Omental fat pad (tissue), 4 donors: ENCODE data around the gene ZAP70. TPM values are rescaled to one million over a fixed set of nuclear protein-coding genes. Genes with fewer than 3 reads are reported as not detected.
"Not testable (repeated sequence)": the region's sequence is repeated elsewhere in the genome, so short reads cannot be mapped to it uniquely, and the experiment has no call there.

Experiments used
- ATAC-seq: fragments of 150-250 bp; one replicate; pipeline ENCODE4 v1.9.1; 2016; ENCODE audit warnings: mild to moderate bottlenecking, moderate library complexity; ENCODE audit not compliant: low FRiP score
- DNase-seq: peaks from one replicate; pipeline ENCODE4 v3.0.0-alpha.2; 2019; ENCODE audit warnings: low spot score
- CTCF ChIP-seq, 3 donors: fragments of 450-650 bp; IDR thresholded peaks; one replicate each; pipeline ENCODE4 v1.5.1; 2016 to 2017; ENCODE audit warnings: antibody characterized with exemption in 3 of 3, mild to moderate bottlenecking in 3 of 3, moderate library complexity in 2 of 3
- total RNA-seq, 4 donors: library from RNA; depleted of rRNA; stranded (reverse); fragments of >200 nt; gene quantifications; one replicate each; pipeline ENCODE4 v1.1.0, GENCODE V29; 2016

Gene ZAP70
- total RNA-seq, 4 donors from 2014 or later: 4.1 to 9.6 (median 6.5) TPM

- TF ChIP-seq CTCF (IDR thresholded peaks at IDR 0.05): no peak
- ATAC-seq (no peak), DNase-seq (no peak)
These were observed 8.4 kb upstream of the ZAP70 start for GRCh38 chr2:97704989-97705388.

GRCh38 chr2:97706112-97706511, 7.3 kb upstream of the ZAP70 start:
- TF ChIP-seq CTCF (IDR thresholded peaks at IDR 0.05): no peak
- DNase-seq: no peak
- no peak for ATAC-seq

DNA sequence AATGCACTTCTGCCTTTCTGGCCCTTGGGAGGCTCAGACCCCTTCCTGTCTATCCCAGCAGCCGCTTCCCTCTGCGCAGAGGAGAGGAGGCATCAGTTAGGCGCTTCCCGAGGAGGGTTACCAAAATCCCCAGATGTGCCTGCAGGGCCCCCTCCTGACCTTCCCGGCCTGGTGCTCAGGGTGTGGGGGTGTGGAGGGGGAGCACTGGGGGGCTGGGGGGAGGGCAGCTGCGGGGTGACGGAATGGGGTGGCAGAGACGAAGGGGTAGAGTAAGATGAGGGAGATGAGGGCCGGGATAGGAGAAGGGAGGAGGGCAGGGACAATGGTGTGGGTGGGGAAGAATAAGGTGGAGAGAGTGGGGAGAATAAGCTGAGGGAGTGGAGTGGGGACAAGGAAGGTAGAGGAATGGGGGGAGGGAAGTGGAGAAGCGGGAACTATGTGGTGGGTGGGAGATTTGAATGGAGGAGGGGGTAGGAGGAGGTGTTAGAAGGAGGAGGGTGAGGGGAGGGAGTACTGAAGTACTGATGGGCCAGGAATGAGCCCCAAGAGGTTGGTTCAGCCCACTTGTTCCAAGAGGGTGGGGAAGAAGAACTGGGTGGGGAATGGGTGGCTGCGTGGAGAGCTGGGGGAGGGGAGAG, 6.5 kb upstream of the ZAP70 start:
- no peak for TF ChIP-seq CTCF (IDR thresholded peaks at IDR 0.05)
- DNase-seq (no peak), ATAC-seq (no peak)

- no peak for TF ChIP-seq CTCF (IDR thresholded peaks at IDR 0.05)
- no peak for DNase-seq
- ATAC-seq: no peak
These were observed 5.9 kb upstream of the ZAP70 start for GRCh38 chr2:97707362-97708047.

DNA sequence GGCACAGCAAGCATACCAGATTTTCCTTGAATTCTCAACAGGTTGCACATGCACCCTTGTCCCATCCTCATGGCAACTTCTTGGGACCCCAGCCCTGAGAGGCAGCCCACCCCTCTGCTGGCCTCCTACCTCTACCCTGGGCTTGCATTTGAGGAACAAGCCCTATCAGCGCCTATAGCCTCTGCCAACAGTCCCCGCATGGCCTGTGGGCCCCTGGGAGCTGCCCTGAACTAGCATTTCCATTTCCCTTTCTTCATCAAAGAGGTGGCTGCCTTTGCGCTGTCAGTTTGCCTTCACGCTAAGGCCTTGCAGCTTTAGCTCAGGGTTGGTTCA, 5.4 kb upstream of the ZAP70 start:
- TF ChIP-seq CTCF (IDR thresholded peaks at IDR 0.05): no peak
- DNase-seq (no peak), ATAC-seq (no peak)

DNA sequence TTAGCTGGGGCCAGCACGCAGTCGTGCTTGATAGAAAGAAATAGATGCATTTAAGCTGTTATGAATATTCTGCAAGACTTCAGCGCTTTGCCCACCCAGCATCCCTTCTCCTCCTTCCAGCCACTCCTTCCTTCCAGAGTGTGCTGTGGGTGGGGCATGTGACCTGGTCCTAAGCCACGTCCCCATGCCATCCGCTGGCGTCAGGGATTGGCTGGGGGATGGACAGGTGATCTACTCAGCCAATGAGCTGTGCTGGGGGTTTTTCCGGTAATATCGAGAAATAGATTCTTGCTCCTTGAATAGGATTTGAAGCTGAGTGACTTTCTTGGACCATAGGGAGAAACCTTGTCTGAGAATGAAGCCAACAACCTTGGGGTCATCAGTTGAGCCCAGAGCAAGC, 4.8 kb upstream of the ZAP70 start:
- DNase-seq (no peak), ATAC-seq (no peak)
- no peak for TF ChIP-seq CTCF (IDR thresholded peaks at IDR 0.05)

GRCh38 chr2:97711394-97711711, 2.0 kb upstream of the ZAP70 start:
- TF ChIP-seq CTCF (IDR thresholded peaks at IDR 0.05): no peak
- no peak for ATAC-seq
- DNase-seq: no peak

- ATAC-seq, DNase-seq: not testable (repeated sequence)
These were observed 1.2 kb upstream of the ZAP70 start for GRCh38 chr2:97712175-97712574.
